NCI-H187 (cell line): ENCODE data around the gene WWOX.

Experiments used
- DNase-seq, 2 experiments: peaks; one replicate each; lab custom pipeline; 2025; lab: John Stamatoyannopoulos, UW

The WWOX gene

DNA sequence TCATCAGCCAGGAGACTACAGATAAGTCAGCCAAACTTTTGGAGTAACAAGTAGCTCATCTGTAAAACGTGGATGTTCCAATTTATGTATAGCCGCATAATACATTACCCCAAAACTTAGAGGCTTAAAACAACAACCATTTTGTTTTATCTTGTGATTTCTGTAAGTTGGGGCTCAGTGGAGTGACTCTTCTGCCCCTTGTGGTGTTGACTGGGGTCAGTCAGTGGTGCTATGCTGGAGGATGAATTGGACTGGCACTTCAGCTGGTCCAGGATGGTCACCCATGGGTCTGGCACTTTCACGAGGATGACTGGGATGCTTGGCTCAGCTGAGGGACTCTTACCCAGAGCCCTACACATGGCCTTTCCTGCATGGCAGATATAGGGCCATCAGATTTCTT lies 172.5 kb downstream of the WWOX start:
- DNase-seq = no peak

DNA sequence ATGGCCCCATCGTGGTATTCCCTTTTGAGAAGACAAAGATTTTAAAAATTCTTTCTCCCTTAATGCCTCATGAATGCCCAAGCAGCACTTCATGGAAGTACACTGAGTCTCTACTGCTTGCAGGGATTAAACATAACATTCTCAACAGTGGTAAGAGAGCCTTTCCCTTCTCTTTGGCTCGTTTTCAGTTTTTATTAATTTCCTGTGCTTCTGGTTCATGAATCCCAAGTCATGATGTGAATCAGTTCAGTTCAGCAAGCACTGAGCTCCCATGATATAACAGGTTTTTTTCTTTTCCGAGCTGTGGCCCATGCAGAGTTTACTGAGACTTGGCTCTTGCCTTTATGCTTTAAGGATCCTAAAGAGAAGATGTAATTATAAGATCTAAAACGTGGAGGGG lies 175.3 kb downstream of the WWOX start:
- no peak for DNase-seq

DNA sequence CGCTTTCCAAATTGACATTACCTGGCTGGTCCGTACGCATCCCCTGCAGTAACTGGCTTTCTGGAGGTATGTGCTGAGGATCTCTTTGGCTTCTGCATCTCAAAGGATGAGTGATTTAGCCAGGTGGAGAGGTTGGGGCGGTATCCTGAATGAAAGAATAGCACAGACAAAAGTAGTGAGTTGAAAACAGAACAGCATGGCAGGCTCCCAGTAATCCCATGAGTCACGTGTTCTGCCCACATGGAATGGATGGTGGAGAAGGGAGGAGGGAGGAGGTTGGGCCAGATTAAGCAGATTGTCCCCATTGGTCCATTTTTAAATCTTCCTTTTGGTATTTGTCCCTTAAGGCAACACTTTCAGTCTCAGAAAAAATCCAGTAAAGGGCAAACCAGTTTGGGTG lies 176.0 kb downstream of the WWOX start:
- DNase-seq = no peak

DNA sequence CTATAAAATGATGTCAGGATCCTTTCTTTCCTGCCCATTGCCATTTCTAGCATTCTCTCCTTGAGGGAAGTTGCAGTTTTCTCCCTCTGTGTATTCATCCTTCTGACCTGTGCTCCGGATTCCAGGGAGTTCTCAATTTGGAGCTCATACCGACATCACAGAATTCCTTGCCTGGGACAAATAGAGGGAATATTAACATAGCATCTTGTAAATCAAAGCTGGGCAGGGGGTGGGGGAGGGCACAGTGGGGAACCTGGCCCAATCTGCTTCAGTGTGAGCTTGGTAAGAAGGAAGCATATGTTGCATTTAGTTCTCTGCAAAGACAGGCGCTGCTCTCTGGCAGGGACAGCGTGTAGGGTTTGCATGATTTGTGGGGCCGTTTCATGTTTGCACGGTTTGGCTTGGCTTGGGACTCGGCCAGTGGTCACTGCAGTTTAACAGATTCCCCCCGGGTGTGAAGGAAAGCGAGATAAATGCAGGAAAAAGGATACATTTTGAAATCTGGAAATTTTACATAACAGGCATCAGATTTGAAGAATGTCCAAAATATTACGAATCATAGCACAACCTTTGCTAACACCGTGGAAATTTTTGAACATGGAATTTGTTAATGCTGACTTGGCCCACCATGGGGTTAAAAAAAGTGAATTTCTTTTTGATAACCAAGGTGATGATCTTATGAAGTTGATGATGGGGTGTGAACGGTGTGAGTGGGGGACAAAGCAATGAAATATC lies 178.0 kb downstream of the WWOX start:
- DNase-seq = no peak

DNA sequence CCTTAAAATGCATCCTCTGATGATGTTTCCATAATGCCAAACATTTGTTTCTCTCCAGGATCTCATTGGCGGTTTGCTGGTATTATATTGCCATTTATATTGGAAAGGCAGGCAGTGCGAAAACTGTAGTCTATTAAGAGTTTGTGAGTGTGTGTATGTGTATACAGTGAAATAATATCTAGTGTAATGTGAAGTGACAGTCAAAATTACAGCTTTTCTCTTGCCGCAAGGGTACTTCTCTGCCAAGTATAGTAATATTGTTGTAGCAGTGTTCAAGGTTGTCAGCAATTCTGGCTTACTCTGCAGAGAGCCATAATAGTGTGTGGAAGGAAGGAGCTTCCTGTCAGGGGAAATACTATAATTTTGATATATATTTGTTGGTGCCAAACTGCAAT lies 178.6 kb downstream of the WWOX start:
- DNase-seq = no peak

DNA sequence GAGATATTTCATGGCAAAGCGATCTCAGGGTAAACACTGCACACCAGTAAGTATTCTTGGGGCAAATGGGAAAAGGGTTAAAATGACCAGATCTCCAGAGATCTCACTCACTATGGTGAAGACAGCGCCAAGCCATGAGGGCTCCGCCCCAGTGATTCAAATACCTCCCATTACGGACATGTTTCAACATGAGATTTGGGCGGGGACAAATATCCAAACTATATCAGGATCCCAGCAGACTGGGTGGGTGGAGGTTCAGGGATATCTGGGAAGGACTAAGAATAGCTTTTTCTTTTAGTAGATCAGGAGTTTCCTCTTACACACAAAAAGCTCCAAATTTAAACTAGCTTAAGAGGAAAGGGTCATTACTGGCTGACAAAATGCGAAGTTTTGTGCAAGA lies 181.7 kb downstream of the WWOX start:
- no peak for DNase-seq

DNA sequence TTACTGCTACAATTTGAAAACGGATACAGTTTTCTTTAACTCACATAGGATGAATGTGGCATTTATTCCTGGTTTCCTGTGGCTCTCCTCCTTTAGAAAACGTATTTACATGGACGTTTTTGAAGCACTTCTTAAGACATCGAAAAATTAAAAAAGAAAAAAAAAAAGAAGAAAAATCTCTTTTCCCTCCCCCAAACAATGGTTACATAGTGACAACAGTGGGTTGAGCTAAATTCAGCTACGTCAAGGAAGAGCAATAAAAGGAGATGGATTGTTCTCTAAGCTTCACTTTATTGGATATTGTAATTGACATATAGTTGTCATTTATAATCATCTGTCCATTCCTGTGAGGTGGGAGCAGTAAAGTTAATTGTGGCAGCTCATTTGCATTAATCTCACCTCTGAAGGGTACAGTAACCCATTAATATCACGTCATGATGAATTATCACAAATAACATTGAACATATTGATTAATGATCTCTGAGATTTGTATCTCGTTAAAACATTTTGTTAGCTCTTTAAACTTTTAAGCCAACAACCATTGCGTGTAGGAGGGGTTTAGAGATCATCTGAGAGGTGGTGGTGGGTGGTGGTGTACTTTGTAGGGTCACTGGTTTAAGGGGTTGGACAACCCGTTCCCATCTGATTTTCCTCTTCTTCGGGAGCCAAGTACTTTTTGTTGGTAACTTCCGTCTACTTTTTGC lies 184.2 kb downstream of the WWOX start:
- DNase-seq = no peak

DNA sequence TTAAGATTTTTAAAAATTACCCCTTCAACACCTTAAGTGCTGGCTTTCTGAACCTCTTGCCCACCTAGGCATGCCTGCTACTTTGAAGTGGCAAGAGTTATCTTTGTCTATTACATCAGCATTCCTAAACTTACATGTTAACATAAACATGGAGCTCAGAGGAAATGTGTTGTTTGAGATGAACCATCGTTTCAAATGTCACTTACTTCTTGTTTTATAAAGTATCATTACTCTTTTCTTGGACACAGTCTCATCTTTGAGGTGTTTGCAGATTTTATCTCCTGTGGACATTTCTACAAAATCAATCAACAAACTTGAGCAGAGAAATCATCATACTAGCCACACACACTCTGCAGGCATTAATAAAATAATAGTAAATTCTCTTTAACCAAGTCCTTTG lies 184.9 kb downstream of the WWOX start:
- DNase-seq = no peak

DNA sequence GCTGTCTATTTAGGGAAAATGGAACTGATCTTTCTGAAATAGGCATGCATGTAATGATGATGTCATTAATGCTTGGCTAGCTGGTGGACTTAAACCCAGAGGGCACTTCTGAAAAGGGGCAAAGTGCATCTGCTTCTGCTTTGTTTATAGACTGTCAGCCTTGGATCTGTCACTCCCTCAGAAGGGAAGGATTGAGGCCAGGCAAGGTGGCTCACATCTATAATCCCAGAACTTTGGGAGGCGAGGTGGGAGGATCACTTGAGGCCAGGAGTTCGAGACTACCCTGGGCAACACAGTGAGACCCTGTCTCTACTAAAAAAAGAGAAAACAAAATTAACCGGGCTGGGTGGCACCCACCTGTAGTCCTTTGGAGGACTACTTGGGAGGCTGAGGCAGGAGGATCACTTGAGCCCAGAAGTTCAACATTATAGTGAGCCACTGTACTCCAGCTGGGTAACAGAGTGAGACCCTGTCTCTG lies 185.5 kb downstream of the WWOX start:
- no peak for DNase-seq

DNA sequence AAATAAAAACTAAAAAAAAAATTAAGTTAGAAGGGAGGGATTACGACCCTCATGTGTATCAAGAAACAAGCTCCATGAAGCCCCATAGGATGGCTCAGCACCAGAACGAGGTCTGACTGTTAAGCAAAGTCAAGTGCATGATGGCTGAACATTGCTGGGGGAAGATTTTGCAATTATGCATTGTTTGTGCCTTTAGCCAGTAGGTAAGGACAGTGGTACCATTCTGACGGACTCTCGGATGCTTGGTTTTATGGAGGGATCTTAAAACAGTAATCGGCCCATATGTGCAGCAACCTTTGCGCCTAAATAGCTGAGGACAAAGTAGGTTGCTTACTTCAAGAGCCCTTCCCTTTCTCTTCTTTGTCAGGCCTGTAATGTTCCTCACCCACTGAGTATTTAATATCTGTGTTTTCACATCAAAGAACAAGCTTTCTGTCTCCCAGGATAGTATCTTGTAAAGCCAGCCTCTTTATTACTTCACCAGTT lies 186.0 kb downstream of the WWOX start:
- no peak for DNase-seq

DNA sequence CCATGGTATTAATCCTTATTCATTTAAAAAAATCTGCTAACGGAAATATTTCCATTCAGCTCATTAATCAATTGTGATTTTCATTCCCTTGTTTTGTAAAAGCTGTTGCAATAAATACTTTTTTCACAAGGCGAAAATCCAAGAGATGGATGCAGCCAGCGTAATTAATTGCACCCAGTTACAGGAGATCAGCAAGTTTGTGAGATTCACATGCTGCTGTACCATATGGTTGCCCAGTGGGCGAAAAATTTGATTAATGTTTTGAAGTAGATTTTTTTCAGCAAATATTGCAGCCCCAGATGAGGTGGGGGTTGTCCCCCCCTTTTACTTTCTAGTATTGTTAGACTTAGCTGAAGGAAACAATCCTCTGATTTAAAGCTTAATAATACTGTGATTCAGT lies 186.6 kb downstream of the WWOX start:
- no peak for DNase-seq

DNA sequence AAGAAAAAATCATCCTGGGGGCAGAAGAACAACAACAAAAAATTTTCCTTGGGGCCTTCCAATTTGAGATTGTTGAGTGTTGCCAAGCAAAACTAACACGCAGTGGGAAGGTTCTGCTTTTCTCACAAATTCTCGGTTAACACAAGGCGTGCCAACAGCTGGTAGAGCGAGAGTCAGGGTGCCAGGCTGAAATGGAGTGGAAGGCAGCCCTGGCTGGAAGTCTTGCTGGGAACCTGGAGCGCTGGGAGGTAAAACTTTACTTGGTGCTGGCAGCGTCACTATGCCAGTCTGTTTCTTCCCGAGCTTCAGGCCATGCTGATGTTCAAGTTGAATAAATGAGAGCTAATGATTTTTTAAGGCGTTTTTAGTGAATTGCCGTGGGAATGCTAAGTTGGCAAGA lies 189.4 kb downstream of the WWOX start:
- DNase-seq = no peak

DNA sequence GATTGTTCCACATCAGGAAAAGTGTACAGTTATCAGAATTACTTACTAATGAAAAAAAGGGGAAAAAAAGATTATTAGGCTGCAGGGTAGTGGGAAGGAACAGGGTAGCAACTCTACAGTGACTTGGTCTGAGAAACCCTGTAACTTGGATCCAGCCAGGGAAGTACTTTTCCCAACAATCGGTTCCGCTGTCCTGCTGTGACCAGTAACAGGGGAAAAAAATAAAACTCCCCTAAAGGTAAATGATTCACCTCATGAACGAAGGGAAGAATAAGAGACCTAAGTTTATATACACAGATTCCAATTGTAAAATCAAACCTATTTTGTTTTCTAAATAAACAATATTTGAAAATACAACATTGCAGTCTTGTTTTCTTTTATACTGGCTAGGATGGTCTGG lies 189.9 kb downstream of the WWOX start:
- DNase-seq = no peak

DNA sequence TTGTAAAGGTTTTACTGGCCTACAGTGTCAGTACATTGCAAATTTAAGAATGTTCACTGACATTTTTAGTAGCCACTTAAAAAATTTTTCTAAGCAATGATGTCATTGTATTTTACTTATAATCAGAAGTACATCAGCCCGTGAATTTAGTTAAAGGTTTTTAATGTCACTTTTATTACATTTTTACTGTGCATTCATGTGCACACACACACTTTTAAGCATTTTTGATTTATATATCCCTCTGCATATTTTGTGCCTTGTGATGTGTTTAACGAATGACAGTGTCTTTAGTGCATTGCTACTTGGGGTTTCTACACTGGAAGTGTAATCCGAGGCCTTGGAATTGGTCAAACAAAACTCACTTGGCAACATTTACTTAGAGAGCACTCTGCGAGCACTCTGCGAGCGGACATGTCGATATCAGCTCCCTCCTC lies 190.4 kb downstream of the WWOX start:
- DNase-seq = no peak

DNA sequence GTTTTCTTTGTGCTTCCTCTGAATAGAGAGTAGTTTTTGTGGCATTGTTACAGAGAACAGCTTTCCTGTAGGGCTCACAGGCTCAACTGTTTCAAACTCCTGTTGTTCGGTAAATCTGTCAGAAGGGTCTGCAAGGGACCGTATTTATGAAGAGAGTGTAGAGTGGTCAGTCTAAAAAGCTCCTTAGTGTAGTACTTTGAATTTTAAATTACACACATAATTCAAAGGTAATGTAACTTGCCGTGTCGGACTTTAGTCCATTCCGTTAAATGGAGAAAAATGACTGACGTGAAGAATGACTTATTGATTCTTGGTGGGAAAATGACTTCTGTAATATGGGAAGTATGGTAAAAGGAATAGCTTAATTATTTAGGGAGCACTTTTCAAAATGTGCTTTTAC lies 190.9 kb downstream of the WWOX start:
- no peak for DNase-seq

DNA sequence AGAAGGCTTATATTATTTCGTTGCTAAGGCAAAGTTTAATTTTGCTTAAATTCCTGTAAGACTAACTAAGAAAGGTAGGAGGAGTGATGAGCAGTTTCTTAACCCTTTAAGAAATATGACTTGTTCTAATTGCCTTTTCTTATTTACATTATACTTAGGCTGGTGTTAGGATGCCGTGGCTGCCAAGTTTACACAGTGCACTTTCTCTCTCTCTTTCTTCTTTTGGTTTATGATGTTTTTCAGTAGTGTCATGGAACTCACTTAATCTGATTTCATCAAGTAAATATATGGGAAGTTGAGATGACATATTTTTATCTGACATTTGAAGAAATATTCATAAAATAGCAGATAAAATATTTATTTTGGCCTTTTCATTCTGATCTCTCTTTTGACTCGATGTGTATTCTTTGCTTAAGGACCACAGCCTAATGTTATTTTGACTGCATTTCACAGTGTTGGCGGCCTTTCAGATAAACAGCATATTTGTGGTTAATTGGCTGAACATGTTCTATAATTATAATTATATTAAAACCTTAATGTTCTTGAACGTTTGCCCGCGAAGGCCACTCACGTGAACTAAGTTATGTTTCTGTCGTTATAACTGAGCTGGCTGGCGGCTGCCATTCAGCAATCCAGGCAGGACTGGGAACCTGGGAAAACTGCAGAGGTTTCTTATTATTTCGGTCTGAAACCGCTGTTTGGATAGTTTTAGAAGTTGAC lies 191.6 kb downstream of the WWOX start:
- no peak for DNase-seq

DNA sequence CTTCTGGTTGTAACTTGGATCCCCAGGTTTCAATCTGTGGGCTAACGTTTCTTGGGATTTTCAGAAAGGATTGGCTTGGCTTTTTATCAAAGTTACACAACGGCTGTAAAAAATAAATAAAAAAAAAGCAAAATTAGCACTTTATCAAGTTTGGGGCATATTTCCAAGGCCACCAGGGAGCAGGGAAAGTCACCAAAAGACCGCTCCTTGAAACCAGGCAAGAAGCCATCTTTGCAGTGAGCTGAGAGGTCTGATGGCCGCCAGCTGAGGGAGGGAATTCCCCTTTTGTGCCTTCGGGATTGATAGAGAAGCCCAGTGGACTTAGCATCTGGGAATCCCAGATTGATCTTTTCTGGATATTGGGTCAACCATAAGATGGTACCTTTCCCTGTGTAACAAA lies 192.2 kb downstream of the WWOX start:
- no peak for DNase-seq

DNA sequence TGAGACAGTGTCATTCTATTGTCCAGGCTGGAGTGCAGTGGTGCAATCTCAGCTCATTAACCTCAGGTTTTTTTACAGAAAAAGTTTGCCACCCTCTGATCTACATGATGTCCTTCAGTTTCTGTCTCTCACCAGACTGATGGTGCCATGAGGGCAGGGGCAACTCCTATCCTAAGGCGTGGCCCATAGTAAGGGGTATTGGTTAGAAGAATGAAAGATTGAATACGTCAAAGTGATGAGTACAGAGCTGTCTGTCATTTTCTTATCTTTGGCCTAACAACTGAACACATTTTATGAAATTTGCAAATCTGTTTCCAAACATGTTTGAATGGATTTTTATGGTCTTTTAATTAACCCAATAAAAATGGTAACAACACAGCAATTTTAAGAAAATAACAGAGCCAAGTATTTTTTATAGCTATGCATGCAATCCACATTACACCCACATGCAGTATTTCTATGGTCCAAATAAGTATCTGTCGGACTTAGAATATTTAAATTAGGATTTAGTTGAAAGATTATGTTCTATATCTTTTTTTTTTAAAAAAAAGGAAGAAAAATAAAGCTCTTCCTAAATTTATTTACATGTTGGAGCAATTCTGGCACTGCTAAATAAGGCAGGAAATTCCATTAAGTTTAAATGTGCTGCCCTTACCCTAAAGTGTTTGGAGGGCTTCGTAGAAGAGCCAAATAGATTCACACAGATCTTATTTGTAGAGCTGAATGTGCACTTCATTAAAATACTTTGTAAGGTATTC lies 192.8 kb downstream of the WWOX start:
- DNase-seq = no peak

DNA sequence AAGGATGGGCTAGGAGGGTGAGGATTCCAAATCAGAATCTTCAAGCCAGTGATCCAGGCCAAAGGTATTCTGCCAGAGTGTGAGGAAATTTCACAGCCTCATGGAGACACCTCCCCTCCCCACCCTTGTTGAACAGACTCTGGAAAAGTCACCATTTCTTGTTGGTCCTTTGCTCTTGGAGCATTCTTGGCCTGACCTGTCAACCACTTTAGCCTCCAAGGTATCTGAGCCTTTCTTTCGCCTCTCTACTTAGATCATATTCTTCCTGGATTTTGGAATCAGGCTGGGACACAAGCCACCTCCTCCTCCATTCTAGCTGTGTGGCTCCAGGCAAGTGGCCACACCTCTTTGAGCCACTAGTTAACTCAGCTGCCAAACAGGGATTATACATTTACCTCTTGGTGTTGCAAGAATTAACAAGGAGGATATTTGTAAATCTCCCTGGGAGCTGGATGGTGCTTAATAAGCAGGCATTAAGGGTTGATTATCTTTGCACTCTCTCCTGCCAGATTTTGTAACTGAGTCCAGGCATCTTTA lies 193.5 kb downstream of the WWOX start:
- no peak for DNase-seq

DNA sequence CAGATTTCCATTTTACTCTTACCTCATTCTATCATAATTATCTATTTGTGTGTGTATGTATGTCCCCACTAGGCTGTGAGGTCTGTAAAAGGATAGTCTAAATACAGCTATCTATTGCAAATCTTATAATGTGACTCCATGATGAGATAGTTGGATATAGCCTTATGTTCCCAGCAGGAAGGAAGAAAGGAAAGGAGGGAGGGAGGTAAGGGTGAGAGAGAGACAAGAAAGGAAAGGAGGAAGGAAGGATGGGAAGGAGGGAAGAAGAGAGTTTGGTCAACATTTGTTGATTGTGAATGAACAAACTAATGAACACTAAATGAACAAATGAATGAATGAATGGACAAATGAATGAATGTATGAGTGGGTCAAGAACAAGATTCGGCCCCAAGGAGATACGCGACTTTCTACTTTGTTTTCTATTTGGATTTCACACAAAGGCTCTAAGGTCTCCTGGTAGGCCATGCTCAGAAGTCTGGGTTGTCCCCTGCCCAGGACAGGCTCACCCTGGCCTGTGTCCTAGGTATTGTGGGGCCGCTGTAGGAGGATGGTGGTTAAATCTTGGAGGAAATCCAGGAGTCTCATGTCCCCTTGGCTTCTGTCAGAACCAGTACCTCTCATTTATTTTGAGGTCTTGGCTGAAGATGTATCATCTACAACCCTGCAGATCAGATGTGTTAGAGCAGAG lies 195.2 kb downstream of the WWOX start:
- DNase-seq = no peak

DNA sequence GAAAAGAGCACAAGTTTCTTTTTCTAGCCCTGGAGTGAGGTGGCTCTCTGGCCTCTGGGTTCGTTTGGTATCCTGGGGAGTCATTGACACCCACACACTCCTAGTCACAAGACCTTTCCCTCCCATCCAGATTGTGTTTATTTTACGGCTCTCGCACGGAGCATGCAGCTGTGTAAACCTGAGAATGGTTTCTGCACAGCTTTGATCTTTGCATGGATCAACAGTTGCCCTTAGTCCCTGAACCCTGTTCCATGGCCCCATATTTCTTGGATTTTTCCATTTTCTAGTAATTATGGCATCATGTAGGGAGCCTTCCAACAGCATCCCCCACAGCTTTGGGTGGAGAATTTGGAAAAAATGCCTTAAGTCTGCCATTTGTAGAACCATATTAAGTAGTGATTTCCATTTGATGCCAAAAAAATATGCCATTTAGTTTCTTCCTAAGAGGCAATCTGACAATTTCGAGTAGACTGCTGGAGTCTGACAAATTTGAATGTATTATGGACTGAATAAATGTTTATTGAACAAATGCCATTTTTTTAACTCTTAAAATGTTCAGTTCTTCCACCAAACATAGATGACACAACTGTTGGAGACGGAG lies 197.7 kb downstream of the WWOX start:
- no peak for DNase-seq
